ENCODE data around the gene OXCT2.
"Not testable (repeated sequence)": the region's sequence is repeated elsewhere in the genome, so short reads cannot be mapped to it uniquely, and the experiment has no call there.

OXCT2 gene

DNA sequence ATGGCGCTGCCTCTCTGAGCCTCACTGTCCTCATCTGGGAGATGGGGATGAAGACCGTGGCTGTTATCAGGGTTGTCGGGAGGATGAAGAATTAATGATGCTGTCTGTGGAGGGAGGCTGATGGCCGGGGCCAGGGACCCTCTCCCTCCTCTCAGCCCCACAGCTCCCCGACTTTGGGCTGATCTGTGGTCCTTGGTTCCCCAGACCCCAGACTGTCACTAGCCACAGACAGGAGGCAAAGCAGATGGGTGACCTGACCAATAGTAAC lies 15.9 kb upstream of the OXCT2 start:
- not testable (repeated sequence) for DNase-seq

DNA sequence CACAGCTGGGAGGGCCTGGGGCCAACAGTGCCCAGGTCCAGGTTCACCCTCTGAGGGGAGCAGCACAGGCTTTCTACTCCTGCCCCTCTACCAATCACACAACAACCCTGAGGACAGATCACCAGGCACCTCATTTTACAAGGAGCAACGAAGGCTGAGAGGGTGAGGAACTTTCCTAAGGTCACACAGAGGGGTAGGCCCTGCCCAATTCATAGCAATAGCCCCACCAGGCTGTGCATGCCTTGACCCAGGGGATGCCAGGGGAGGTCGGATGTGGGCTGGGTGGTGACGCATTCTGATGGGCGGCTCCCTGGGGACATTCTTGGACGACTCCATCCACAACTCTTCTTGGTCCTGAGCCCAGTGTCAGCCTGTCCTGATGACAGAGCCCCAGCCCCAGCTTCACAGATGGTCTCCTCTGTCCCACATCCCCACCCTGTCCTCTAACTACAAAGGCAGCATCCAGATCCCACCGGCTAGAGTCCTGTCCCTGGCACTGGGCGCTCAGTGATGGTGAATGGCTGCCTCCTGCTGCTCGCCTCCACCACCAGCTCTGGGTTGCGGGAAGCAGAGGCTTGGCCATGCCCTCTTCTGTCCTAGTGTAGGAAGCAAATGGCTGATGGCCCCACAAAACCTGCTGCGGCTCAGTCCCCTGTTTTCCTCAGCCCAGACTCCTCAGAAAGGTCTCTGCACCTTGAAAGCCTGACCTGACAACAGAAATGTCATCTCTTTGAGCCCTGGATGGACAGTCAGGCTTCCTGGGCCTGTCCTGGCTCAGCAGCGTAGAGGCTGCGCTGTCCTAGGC lies 15.4 kb upstream of the OXCT2 start:
- not testable (repeated sequence) for DNase-seq

DNA sequence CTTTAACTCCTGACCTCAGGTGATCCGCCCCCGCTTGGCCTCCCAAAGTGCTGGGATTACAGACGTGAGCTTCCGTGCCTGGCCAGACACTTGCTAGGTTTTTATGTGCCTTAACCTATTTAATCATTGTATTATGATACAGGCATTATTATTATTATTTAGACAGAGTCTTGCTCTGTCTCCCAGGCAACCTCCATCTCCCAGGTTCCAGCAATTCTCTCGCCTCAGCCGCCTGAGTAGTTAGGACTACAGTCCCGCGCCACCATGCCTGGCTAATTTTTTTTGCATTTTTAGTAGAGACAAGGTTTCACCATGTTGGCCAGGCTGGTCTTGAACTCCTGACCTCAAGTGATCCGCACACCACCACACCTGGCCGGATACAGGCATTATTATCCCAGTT lies 11.5 kb upstream of the OXCT2 start:
- DNase-seq, result peak in 1 of 3 donors; percentile 9

DNA sequence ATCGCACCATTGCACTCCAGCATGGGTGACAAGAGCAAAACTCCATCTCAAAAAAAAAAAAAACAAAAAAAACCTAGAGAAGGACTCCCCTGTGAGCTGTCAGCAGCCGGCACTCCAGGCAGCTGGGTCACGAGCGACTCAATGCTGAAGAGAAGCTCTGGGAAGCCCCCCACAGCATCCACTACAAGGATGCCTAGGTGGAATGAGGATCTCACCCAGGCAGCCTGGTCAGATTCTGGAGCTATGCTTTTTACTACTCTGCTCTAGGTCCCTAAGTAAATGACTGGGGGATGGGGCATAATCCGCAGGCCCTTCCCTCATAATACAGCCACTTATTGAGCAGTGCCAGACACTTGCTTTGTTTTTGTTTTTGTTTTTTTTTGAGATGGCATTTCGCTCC lies 11.0 kb upstream of the OXCT2 start:
- DNase-seq, result no peak

DNA sequence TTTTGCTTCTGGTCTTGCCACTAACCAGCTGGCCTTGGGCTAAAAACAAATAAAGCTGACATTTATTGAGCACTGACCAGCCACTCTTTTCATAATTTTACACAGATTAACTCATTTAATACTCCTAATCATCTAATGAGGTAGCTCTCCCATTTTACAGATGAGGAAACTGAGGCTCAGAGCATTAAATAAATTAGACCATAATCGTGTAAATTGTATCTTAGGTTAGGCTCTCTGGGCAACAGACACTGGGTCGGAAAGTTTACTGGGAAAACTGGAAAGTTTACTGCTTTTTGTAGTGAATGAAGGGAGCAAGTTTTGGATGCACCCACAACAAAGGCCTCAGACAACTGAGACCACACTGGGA lies 10.2 kb upstream of the OXCT2 start:
- no peak for DNase-seq

DNA sequence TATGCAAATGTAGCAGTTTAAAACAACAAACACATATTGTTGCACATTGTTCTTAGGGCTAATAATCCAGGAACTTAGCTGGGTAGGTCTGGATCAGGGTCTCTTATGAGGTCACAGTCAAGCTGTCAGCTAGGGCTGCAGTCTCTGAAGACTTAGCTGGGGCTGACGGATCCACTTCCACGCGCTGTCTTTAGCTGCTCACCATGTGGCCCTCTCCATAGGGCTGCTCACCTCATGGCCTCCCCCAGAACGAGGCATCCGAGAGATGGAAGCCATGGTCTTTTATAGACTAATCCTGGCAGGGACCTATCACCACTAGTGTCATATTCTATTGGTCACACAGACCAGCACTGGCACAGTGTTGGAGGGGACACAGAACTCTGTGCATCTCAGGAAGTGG lies 8.7 kb upstream of the OXCT2 start:
- DNase-seq, result no peak

DNA sequence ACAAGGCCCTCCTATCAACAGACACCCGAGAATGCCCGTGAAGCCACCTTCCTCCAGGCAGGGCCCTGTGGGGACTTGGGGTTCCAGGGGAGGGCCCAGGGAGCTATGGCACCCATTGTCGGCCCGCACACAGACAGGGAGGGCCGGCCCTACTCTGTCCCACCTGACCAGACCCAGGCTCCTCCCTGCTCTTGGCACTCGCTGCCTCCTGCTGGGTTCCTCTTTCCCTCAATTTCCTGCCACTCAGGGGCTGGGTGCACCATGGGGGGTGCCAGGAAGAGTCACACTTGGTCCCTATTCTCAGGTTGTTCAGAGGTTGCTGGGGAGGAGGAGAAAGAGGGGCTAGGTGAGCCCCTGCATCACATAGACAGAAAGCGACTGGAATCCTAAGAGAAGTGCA lies 8.0 kb upstream of the OXCT2 start:
- no peak for DNase-seq

DNA sequence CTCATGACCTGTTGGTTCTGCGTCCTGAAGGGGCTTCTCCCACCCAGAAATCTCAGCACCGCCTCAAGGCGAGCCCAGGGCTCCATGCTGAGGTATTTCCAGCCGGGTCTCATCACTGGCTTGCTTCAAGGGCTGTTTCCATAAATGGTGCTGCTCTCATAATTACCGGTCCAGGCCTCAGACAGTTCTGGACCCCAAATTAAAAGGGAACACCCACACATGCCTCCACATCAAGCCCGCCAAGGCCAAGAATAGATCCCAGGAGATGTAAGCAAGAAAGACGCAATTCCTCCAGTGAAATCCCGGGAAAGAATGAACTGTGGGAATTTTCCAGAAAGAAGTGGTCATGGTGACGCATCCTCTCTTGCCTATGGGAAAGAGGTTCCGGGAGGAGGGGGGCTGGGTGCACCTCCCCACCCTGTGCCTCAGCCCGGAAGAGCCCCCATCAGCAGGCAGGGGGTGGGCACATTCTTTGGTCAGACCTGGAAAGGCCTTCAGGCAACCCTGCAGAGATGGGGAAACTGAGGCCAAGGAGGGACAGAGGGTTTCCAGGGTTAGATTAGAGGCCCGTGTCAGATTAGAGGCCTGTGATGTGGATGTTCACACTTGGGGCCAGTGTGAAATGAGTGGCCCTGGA lies 7.4 kb upstream of the OXCT2 start:
- DNase-seq, result not testable (repeated sequence)

DNA sequence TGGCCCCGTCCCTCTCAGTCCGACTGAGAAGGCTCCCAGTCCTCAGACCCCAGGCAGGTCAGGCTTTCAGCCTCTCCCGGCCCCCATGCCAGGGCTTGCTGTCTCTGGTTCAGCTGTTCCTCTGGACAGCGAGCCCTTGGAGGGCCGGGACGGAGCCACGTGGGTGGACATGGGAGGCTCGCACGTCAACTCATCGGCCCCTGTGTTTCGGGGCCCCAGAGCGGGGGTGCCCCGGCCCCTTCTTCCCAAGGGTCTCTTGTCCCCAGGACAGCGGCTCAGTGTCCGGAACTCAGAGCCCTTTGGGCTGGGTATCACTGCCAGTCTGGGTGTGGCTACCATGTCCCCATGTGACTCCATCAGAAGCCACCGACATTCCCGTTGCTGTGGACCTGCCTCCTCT lies 6.7 kb upstream of the OXCT2 start:
- not testable (repeated sequence) for DNase-seq

DNA sequence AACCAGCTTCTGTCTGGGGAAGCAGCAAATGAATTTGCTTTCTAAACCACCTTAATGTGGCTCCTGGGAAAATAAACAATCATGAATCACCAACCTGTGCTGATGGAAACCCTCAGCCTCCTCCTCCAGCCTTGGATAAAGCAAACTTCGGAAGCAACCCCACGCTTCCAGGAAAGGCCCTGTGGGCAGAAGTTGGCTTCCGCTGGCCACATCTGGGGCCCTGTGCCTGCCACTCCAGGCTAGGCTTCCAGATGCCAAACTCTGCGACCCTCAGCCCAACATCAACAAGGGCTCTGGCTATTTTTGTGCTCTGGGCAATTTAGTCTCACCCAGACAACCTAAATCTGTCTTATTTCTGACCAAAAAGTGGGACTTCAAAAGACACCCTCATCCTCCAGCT lies 6.2 kb upstream of the OXCT2 start:
- no peak for DNase-seq

DNA sequence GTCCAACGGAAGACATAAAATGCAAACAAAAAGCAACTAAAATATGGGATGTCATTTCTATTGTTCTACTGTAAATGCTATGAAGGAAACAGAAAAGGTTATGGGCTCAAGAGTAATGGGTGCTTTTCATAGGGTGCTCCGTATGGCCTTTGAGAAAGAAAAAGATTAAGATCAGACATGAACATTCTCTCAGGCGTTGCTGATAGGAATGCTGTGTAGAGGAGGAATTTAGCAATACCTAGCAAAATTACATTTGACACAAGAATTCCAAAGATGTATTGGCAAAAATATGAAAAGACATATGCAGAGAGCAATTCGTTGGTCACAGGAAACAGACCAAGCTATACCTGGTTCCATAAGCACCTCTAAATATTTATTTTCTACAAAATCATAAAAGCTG lies 5.7 kb upstream of the OXCT2 start:
- DNase-seq, result no peak

DNA sequence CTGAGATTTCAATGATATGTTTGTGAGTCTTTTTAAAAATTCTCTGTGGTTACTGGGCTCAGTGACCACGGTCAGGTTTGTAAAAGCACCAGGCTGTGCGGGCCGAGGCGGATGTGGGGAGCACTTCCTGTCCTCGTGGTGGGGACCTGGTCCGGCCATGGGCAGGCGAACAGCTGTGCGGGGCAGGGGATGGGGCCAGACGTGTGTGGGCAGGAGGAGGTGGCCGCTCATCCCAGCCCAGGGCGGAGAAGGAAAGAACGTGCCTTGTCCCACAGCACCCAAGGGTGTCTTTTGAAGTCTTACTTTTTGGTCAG lies 5.2 kb upstream of the OXCT2 start:
- DNase-seq, result peak in 1 of 3 donors; percentile 16

DNA sequence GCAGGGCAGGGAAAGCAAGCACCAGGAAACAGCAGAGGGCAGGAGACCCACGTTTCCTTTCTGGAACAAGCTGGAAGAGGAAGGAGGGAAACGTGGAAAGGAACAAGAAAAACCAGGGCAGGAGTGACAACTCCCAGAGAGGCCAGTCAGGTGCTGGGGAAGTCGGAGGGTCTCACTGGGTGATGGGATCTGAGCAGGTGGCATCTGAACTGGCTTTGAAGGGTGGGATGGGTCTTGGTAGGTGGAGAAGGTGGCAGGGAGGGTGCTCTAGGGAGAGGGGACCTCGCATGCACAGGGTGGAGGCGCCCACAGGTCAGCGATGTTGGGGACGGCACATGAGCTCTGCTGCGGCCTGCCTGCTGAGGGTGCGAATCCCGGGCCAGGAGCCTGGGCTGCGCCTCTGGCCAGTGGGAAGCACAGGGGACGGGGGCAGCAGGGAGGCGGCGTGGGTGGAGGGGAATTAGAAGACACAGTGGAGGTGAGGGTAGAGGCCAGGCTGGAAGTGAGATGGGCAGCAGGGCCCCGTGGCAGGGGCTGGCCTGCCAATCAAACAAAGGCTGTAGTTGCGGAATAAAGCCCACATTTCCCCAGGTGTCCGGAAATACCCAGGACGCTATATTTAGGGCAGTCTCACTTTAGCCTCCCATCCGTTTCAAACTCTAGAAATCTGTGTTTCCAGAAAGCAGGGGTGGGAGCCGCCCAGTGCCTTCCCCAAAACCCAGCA lies 4.7 kb upstream of the OXCT2 start:
- not testable (repeated sequence) for DNase-seq

DNA sequence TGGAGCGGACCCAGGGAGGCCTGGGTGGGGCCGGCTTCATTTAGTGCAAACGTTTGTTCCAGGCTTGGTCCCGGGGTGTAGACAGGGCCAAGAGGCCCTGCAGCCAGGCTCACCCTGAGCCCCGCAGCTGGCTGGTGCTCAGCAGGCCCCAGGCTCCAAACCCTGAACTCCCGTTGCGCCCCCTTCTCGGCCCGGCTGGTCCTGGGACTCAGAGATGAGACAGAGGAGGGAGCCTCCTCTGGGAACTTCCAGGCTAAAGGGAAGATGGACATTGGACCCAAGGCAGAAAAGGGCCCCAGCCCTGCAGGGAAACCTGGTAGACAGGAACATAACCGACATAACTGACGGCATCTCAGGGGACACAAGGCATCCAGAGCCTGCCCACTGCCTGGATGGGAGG lies 4.0 kb upstream of the OXCT2 start:
- not testable (repeated sequence) for DNase-seq

DNA sequence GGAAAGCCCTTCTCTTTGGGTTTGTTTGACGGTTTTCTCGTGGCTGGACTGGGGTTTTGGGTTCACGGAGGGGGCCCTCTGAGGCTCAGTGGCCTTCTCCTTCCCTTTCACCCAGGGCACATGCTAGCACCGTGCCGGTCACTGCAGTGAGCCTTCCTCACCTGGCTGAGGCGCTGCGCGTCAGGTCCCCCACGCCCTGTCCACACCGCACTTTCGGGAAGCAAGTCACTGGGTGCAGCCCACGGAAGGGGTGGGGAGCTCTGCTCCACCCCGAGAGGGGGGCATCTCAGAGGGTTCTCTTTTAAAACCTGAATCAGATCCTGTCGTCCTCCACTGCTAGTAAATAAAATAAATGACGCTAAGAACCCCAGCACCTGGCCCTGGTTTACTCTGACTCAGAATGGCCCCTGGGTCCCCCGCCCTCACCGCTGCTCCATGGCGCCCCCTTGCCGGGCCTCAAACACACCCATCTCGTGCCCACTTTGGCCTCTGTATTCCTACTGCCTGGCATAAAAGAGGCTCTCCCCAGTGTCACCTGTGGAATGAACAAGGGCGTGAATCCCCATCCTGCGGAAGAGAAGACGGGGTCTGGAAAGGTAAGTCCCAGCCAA lies 2.3 kb upstream of the OXCT2 start:
- DNase-seq, result not testable (repeated sequence)

DNA sequence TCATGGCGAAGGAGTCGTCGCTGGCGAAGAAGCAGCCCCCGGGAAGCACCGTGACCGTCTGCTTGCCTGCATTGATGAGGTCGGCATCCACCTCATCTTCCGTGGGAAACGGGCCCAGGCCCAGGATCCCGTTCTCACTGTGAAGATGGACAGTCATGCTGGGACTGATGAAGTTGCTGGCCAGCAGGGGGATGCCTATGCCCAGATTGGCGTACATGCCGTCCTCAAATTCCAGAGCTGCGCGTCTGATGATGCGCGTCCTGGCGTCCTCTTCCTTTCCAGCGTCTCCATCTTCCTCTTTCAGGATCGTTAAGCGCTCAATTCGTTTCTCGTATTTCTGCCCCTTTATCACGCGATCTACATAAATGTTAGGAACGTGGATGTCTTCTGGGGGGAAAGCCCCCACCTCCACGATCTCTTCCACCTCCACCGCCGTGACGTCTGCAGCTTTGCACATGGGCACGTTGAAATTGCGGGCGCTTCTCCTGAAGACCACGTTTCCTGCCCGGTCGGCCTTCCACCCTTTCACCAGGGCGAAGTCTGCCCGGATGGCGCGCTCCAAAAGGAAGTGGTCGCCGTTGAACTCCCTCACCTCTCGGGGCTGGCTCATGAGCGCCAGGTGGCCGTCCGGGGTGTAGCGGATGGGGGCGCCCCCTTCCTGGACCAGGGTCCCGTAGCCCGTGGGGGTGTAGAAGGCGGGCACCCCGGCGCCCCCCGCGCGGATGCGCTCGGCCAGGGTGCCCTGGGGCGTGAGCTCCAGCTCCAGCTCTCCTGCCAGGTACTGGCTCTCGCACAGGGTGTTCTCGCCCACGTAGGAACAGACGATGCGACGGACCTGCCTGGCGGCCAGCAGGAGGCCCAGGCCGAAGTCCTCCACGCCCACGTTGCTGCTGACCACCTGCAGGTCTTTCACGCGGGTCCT lies 787 bp downstream of the OXCT2 start:
- DNase-seq, result peak; percentile 33 to 47 (median 43)

DNA sequence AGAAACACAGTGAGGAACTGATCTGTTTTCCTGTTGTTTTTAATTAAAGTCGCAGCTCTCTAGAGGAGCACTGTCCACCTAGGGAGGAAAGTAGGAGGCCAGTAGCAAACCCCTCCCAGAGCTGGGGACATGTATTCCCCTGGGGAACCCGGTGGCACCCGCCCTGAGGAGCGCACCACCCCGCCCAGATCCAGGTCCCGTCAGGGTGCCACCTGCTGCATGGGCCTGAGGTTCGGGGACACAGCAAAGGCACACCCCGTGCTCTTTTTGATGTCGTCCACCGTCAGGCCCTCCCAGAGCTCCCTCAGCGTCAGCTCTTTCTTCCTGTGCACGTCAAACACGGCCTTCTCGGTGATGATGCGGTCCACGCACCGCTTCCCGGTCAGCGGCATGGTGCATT lies 1.6 kb downstream of the OXCT2 start:
- DNase-seq, result not testable (repeated sequence)

DNA sequence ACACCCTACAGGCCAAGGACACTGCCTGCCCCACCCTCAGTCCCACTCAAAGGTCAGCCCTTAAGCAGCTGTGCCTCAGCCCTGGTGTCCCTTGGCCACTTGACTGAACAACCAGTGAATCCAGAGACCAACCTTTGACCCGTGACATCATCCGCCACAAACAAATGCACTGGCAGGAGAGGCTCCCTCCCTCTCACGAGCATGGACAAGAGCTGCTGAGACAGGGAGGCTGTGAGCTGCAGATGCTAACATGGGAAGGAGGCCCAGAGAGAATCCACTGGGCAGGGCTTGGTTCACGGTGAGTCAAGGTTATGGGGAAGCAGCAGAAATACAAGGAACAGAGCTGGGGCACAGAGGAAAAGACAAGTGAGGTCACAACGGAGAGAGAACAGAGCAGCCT lies 4.7 kb downstream of the OXCT2 start:
- not testable (repeated sequence) for DNase-seq

DNA sequence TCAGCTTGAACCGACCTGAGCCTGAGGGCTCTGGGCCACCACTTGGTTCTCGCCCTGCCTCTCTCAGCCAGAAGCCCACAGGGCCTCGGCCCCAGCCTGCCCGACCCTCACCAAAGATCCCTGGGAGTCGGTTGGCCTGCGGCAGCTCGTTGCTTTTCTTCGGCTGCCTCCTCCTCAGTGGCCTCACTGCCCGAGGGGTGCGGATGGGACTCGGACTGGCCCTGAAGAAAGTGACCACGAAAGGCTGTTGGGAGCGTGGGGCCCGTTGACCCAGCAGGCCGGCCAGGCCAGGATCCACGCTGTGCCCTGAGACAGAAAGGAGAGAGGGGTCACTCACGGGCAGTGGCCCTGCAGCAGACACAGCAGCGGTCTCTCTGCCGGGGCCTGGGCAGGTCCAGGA lies 6.6 kb downstream of the OXCT2 start:
- DNase-seq, result not testable (repeated sequence)

DNA sequence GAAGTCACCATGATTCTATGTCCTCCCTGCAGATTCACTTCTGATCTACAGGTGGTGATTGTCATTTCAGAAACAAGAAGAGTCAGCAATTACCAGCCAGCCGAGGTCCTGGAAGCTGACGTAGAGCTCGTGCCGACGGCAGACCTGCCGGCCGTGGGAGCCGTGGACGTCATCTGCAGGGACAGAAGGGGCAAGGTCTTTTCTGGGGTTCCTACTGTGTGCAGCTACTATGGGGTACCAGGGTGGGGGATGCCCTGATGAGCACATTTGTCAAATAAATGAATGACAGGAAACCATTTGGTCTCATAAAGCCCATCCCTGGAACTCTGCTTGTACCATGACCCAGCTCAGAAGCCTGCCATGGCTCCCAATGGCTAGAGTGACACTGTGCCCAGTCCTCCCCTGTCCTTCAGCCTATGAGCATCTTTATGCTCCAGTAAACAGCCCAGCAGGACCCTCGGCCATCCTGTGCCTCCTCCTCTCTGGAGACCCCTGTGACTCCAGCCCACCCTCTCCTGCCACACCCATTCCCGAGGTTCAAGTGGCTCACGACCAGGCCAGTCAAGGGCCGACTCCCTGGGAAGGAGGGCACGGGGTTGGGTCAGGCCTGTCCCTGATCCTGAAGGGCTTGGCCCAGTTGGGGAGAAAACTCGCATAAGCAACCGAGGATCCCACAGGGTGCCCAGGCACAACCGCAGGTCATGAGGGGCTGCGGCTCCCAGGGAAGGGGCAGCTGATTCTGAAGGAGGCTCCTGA lies 7.4 kb downstream of the OXCT2 start:
- DNase-seq, result not testable (repeated sequence)

DNA sequence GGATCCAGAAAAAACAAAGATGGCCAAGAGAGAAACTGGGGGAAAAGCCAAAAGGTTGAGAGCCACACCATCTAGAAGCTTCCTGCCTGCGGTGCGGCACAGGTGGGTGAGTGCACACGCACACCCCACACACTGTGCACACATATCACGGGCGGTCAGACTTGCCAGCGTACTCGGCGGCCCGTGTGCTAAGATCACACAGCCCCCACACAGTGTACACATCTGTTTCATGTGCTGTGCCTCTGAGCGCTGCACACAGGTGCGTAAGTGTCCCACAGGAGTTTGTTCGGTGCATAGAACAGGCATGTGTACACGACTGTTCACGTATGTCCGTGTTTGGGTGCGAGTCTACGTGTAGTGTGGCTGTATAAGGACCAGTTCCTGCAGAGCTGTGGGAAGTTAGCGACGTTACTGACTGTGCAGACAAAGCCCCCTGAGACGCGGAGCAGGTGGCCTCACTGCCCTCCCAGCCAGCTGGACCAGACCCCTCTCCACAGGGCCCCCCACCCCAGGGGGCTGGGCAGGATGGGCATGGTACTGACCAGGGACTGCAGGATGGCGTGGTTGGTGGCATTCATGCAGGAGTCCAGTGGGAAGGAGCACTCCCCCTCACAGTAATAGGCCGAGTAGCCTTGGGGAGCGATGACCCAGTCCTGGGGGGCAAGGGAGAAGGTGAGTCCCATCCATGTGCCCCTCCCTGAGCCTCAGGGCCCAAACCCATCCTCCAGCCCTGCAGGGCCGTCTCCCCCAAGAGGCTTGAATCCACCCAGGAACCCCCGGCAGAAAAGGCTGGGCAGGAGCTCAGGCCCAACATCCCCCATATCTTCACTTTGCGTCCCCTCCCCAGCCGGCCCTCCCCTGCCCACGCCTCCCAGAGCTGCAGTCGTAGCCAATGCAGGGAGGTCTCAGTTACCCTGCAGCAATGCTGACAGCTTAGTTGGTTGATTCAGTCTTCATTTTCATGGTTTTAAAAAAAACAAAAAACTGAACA lies 8.3 kb downstream of the OXCT2 start:
- no peak for DNase-seq

Data from suppressor macrophage treated with lipopolysaccharide for 1 hour (primary cell).